A549 (cell line): ENCODE measurements around the gene UBAP2L.

Experiments used
- BHLHE40 ChIP-seq: IDR thresholded peaks from 2 replicates; pipeline ENCODE4 v1.6.1; 2012; ENCODE audit warnings: low read depth, low read length, inconsistent platforms
- KDM1A ChIP-seq: fragments of 200-600 bp; sonication (generic); IDR thresholded peaks from 2 replicates; pipeline ENCODE4 v1.6.1; 2016; ENCODE audit warnings: low read depth, mild to moderate bottlenecking
- MYC ChIP-seq: IDR thresholded peaks from 2 replicates; pipeline ENCODE4 v1.6.1; 2012; ENCODE audit warnings: mild to moderate bottlenecking, inconsistent platforms, low read length, improper control_type of control experiment, borderline replicate concordance
- POLR2A ChIP-seq: IDR thresholded peaks from 2 replicates; pipeline ENCODE4 v1.6.1; 2012; ENCODE audit warnings: mild to moderate bottlenecking, low read length
- POLR2AphosphoS2 ChIP-seq: conservative IDR thresholded peaks from 2 replicates; pipeline ENCODE4 v1.6.1; 2012; ENCODE audit warnings: low read length, improper control_type of control experiment, inconsistent platforms
- RAD21 ChIP-seq, 2 experiments: fragments of >200 bp in 1 of 2; sonication (Bioruptor Twin) in 1 of 2; formaldehyde crosslinking in 1 of 2; IDR thresholded peaks in 1 of 2; conservative IDR thresholded peaks in 1 of 2; 2 replicates in 1 of 2; 3 replicates in 1 of 2; pipeline ENCODE4 v1.6.1; 2012 to 2018; ENCODE audit warnings: inconsistent platforms in 1 of 2
- RFX5 ChIP-seq: fragments of 450-650 bp; IDR thresholded peaks from 2 replicates; pipeline ENCODE4 v1.7.1; 2014; ENCODE audit warnings: antibody characterized with exemption, mild to moderate bottlenecking, moderate library complexity
- TF ChIP-seq, protein P1 (sequence below): IDR thresholded peaks from 2 replicates; pipeline ENCODE4 v1.6.1; 2012
- TF ChIP-seq, protein P2 (sequence below): fragments of >200 bp; sonication (Bioruptor Twin); formaldehyde crosslinking; IDR thresholded peaks from 3 replicates; pipeline ENCODE4 v1.5.1; 2016
- TF ChIP-seq, protein P3 (sequence below): IDR thresholded peaks from 2 replicates; pipeline ENCODE4 v1.6.1; 2012; ENCODE audit warnings: low read depth, borderline replicate concordance

DNA sequence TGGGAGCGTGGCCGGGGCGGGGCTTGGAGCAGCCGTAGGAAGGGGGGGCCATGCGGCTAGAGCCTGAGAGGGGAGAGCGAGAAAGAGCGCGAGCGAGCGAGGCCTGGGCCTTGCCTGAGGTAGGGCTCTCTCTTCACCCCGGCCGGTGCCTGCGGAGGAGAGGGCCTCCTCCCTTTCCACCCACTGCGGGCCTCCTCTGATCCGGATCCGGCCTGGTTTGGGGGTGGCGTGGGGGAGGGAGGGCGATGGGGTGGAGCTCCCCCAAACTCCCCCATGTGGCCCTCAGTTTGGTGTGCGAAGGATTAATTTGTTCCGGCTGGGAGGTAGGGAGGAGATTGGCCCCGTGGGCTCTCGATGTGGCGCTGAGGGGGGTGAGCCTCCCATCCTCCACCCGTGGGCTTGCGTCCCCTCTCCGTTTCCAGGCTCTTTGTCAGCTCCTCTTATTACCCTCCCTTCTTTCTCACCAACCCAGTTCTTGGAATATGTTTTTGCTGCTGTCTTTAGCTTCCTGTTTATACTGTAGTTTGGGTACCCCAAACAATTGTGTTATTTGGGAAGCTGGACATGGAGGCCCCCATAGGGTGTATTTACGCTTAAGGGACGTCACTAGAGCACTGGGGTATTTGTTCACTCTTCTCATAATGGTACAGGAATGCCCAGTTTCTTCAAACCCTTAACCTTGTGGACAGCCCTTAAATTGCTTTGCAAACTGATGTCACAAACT, 685 bp downstream of the UBAP2L start:
- TF ChIP-seq RFX5: no peak
- 0 out of 2 replicates have a peak, but pooled peaks have one; percentile 18 for TF ChIP-seq POLR2A
- TF ChIP-seq, protein P1, sequence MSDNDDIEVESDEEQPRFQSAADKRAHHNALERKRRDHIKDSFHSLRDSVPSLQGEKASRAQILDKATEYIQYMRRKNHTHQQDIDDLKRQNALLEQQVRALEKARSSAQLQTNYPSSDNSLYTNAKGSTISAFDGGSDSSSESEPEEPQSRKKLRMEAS: peak; percentile 40
- TF ChIP-seq, protein P2, sequence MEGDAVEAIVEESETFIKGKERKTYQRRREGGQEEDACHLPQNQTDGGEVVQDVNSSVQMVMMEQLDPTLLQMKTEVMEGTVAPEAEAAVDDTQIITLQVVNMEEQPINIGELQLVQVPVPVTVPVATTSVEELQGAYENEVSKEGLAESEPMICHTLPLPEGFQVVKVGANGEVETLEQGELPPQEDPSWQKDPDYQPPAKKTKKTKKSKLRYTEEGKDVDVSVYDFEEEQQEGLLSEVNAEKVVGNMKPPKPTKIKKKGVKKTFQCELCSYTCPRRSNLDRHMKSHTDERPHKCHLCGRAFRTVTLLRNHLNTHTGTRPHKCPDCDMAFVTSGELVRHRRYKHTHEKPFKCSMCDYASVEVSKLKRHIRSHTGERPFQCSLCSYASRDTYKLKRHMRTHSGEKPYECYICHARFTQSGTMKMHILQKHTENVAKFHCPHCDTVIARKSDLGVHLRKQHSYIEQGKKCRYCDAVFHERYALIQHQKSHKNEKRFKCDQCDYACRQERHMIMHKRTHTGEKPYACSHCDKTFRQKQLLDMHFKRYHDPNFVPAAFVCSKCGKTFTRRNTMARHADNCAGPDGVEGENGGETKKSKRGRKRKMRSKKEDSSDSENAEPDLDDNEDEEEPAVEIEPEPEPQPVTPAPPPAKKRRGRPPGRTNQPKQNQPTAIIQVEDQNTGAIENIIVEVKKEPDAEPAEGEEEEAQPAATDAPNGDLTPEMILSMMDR: no peak
- TF ChIP-seq MYC: no peak
- TF ChIP-seq RAD21 (conservative IDR thresholded peaks at IDR 0.05 in 1 of 2, IDR thresholded peaks at IDR 0.05 in 1 of 2): no peak
- TF ChIP-seq, protein P3, sequence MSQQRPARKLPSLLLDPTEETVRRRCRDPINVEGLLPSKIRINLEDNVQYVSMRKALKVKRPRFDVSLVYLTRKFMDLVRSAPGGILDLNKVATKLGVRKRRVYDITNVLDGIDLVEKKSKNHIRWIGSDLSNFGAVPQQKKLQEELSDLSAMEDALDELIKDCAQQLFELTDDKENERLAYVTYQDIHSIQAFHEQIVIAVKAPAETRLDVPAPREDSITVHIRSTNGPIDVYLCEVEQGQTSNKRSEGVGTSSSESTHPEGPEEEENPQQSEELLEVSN: no peak
- TF ChIP-seq BHLHE40: no peak
- TF ChIP-seq POLR2AphosphoS2: no peak
- TF ChIP-seq KDM1A: no peak
